Measurements from ENCODE around the gene RBM20. TPM values are rescaled to one million over a fixed set of nuclear protein-coding genes. Genes with fewer than 3 reads are reported as not detected.
A peak's percentile ranks its signal among the peaks of the same experiment; 100 is the strongest.

The RBM20 gene
- total RNA-seq, 1 donor from 2014 or later, result 101 TPM

DNA sequence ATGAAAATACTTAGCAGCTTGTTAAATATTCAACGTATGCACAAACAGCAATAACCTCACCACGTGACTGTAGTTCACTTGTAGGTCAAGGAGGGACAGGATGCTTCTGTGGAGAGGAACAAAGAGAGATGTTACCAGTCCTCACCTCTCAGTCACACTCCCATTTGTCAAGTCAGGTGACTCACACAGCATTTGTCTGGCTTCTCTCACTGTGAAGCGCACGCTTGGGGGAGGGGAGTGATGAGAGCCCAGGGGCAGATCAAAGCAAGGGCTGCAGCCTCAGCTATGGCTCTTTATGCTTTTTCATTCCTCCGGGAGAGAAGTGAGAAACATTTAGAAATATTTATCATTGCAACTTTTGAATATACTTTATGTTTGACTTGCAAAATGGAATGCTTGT lies 2.9 kb upstream of the RBM20 start:
- intact Hi-C loops (cut with micrococcal nuclease), result no loop called here
- no peaks in the 10 kb centered on the region for H3K36me3 ChIP-seq
- H3K27me3 ChIP-seq (ENCODE audit: low read depth), result peaks cover 48% of the 10 kb centered on the region
- H3K9me3 ChIP-seq (replicated peaks), result no peaks in the 10 kb centered on the region
- H3K4me1 ChIP-seq, result peaks cover 46% of the 10 kb centered on the region
- TF ChIP-seq, protein P1, sequence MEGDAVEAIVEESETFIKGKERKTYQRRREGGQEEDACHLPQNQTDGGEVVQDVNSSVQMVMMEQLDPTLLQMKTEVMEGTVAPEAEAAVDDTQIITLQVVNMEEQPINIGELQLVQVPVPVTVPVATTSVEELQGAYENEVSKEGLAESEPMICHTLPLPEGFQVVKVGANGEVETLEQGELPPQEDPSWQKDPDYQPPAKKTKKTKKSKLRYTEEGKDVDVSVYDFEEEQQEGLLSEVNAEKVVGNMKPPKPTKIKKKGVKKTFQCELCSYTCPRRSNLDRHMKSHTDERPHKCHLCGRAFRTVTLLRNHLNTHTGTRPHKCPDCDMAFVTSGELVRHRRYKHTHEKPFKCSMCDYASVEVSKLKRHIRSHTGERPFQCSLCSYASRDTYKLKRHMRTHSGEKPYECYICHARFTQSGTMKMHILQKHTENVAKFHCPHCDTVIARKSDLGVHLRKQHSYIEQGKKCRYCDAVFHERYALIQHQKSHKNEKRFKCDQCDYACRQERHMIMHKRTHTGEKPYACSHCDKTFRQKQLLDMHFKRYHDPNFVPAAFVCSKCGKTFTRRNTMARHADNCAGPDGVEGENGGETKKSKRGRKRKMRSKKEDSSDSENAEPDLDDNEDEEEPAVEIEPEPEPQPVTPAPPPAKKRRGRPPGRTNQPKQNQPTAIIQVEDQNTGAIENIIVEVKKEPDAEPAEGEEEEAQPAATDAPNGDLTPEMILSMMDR (IDR thresholded peaks at IDR 0.05; ENCODE audit: borderline replicate concordance), result no peak
- H3K4me3 ChIP-seq, result peak overlapping the region; percentile 75
- peak overlapping the region; percentile 90 for H3K27ac ChIP-seq (replicated peaks)
- peak; percentile 62 for DNase-seq

DNA sequence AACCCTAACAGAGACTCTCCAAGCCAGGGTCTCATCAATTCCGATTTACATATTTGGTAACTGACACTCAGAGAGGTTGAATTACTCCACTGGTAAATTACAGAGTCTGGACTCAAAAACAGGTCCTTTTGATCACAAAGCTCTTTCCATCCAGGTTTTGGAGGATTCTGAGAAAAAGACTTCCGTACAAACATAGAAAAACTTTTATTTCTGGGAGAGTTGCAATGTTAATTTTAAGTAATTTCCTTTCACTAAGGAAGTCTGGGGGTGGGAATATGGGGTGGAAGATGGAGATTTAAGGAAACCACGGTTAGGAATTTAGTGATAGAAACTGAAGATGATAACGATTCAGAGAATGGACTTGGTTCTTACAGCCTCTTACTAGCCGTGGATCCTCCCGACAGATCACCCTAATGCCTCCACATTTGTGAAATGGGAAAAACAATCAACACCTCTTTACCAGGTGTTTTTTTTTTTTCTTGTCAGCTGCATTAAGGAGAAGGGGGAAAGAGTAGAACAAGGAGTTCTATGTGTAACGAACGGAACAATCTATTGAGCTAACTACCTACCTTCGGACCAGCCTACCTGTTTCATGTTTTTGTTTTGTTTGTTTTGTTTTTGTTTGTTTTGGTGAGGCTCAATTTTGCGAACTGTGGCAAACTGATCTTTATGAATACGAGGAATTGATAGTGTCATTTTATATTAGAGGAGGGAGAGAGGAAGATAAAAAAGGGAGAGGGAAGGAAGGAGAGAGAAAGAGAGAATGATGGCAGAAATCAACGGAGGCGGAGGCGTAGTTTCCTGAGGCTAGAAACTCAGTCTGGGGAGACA lies 1.7 kb upstream of the RBM20 start:
- no peaks in the 10 kb centered on the region for H3K9me3 ChIP-seq (replicated peaks)
- TF ChIP-seq, protein P1 (IDR thresholded peaks at IDR 0.05; ENCODE audit: borderline replicate concordance), result no peak
- no peaks in the 10 kb centered on the region for H3K36me3 ChIP-seq
- intact Hi-C loops (cut with micrococcal nuclease), result no loop called here
- H3K27me3 ChIP-seq (ENCODE audit: low read depth), result peaks cover 59% of the 10 kb centered on the region
- H3K4me1 ChIP-seq, result peaks cover 35% of the 10 kb centered on the region
- H3K27ac ChIP-seq (replicated peaks), result peak overlapping the region; percentile 90
- H3K4me3 ChIP-seq, result peak overlapping the region; percentile 75
- DNase-seq, result no peak

DNA sequence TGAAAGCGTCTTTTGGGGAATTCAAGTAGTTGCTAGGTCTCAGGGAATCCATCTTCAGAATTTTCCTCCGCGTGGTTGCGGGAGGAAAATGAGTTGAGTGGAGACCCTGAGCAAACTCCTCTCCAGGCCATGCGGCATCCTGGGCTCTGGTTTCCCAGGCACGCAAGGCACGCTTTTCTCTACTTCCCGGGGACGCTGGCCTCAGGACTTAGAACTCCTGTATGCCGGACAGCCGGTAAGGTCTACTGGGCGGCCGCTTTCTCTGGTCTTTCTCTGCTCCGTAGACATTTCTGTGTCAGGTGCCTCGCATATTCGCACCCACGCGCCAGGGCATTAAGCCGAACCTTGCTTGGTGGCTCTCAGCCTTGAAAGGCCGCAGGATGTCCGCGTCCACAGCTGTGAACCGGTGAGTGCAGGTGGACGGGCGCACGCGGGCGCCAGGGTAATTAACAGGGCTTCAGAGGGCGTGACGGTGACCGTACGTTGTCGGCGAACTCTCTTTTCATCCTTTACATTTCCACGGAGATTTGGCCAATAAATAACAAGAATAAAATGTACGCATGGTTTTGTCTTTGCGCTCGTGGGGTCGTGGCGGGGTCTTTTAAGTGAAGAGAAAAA lies 992 bp upstream of the RBM20 start:
- DNase-seq, result peak; percentile 26
- intact Hi-C loops (cut with micrococcal nuclease), result no loop called here
- TF ChIP-seq, protein P1 (IDR thresholded peaks at IDR 0.05; ENCODE audit: borderline replicate concordance), result no peak
- Histone ChIP-seq H3K36me3 (no peaks in the 10 kb centered on the region), H3K27me3 (ENCODE audit: low read depth) (peaks cover 59% of the 10 kb centered on the region), H3K9me3 (replicated peaks) (no peaks in the 10 kb centered on the region), H3K4me3 (peak overlapping the region; percentile 75), H3K4me1 (peaks cover 27% of the 10 kb centered on the region), H3K27ac (replicated peaks) (peak overlapping the region; percentile 90)

DNA sequence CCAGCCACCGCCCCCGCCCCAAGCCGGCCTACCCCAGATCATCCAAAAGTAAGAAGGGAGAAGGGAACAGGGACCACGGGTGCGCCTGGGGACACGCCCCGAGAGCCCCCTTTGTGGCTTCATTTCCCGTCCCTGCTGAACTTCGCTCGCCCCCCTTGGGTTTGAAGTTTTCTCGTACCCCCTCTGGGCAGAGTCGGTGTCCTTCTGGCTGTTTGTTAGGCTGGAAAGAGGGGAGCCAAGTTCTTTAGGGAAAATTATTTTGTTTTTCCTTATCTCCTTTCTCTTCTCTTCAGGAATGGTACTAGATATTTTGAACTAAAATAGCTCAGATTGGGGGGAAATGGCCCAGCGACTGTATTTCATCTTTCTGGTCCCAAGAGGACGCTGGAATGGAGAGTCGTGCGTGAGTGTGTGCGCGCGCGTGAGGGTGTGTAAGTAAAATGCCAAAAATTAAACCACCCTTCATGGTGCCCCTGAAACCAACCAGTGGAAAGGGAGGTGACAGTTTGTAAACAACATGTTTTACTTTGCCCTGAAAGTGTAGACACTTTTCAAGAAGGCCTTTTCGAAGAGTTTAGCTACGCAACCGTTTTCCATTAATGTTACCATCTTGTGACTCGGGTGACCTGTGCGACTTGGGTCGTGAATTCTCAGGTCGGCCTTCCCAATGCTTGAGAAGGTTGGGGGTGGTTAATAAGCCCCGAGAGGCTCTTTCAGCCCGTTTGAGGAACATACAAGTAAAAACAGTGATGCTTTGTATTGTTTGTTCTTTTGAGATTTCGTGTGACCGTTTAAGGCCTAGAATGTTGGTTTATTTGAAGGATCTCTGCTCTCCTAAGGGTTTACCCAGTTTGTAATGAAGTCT lies 694 bp downstream of the RBM20 start:
- Histone ChIP-seq H3K27me3 (ENCODE audit: low read depth) (peaks cover 67% of the 10 kb centered on the region), H3K4me1 (peaks cover 37% of the 10 kb centered on the region), H3K36me3 (no peaks in the 10 kb centered on the region), H3K9me3 (replicated peaks) (no peaks in the 10 kb centered on the region), H3K27ac (replicated peaks) (peak overlapping the region; percentile 90), H3K4me3 (peak overlapping the region; percentile 75)
- TF ChIP-seq, protein P1 (IDR thresholded peaks at IDR 0.05; ENCODE audit: borderline replicate concordance), result no peak
- no peak for DNase-seq
- intact Hi-C loops (cut with micrococcal nuclease), result no loop called here

DNA sequence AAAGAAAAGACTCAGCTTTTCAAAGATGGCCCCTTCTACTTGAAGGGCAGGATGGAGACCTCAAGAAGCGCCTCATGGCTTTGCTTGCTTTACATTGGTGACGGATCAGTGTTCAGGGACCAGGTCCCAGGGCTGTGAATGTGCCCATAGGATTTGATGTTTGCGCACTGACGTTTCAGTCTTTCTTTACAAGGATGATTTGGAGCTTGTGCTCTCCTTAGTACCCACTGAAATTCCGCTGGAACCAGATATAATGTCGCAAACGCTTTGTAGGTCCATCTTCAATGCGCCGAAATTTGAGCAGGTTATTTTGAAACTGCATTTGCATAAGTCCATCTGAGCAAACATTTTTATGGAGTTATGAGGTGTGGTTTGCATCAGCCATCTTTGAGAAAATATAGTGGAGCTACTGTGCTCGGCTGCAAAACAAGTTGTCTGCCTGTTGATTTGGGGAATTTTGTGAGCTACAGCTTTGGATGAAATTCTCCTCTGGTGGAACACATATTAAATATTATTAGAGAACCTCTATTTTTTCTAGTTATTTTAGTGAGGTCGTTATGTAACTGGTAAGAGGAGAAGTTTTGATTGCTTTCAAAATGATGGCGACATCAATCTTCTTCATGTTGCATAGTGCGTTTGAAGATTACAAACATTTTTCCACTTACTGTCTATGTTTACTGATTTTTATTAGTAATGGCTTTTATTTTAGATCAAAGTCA lies 2.4 kb downstream of the RBM20 start:
- intact Hi-C loops (cut with micrococcal nuclease), result no loop called here
- Histone ChIP-seq H3K4me1 (peaks cover 46% of the 10 kb centered on the region), H3K27me3 (ENCODE audit: low read depth) (peaks cover 62% of the 10 kb centered on the region), H3K36me3 (no peaks in the 10 kb centered on the region), H3K27ac (replicated peaks) (peak overlapping the region; percentile 90), H3K4me3 (peak overlapping the region; percentile 75), H3K9me3 (replicated peaks) (no peaks in the 10 kb centered on the region)
- TF ChIP-seq, protein P1 (IDR thresholded peaks at IDR 0.05; ENCODE audit: borderline replicate concordance), result no peak
- DNase-seq, result no peak

Measured in left ventricle myocardium inferior (tissue), 1 donor.